ENCODE results near the gene FGD2. TPM values are rescaled to one million over a fixed set of nuclear protein-coding genes. Genes with fewer than 3 reads are reported as not detected.

FGD2 gene
- total RNA-seq, 2 donors from 2014 or later, result not detected

DNA sequence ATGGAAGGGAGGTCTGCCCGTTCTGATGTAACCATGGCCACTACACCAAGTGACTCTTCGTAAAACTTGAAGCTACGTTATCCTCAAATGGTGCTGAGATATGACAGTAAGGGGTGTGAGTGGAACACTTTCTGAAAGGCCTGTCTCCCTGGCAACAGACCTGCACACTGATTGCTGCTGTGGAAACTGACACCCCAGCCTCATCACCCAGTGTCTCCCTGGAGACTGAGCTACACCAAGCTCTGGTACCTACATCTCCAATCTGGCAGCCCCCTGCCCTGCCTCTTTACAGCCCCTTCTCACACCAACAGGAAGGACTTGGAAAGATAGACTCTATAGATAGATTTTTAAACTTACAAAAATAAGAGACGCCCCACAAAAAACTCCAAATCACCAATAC, 37.7 kb upstream of the FGD2 start:
- DNase-seq, result no peak
- H3K9me3 ChIP-seq (ENCODE audit: control insufficient read depth, low read length), result no peaks in the 10 kb centered on the region
- Mint-ChIP-seq H3K9me3 (no peaks in the 10 kb centered on the region), H3K4me3 (no peak overlapping the region), H3K27ac (no peak overlapping the region), H3K4me1 (no peaks in the 10 kb centered on the region), H3K36me3 (ENCODE audit: low read depth) (peaks cover 61% of the 10 kb centered on the region), H3K27me3 (ENCODE audit: insufficient read depth) (no peaks in the 10 kb centered on the region)
- H3K27ac ChIP-seq (ENCODE audit: low read depth, low read length), result no peak overlapping the region
- H3K4me3 ChIP-seq (ENCODE audit: low read length), result no peak overlapping the region
- no peak overlapping the region for H3K9ac ChIP-seq (ENCODE audit: extremely low read depth, low read length, poor library complexity, severe bottlenecking)
- H3K36me3 ChIP-seq (ENCODE audit: control insufficient read depth, insufficient read depth, low read length), result peaks cover 63% of the 10 kb centered on the region
- TF ChIP-seq, protein P1, sequence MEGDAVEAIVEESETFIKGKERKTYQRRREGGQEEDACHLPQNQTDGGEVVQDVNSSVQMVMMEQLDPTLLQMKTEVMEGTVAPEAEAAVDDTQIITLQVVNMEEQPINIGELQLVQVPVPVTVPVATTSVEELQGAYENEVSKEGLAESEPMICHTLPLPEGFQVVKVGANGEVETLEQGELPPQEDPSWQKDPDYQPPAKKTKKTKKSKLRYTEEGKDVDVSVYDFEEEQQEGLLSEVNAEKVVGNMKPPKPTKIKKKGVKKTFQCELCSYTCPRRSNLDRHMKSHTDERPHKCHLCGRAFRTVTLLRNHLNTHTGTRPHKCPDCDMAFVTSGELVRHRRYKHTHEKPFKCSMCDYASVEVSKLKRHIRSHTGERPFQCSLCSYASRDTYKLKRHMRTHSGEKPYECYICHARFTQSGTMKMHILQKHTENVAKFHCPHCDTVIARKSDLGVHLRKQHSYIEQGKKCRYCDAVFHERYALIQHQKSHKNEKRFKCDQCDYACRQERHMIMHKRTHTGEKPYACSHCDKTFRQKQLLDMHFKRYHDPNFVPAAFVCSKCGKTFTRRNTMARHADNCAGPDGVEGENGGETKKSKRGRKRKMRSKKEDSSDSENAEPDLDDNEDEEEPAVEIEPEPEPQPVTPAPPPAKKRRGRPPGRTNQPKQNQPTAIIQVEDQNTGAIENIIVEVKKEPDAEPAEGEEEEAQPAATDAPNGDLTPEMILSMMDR (conservative IDR thresholded peaks at IDR 0.05), result no peak
- no peaks in the 10 kb centered on the region for H3K27me3 ChIP-seq (ENCODE audit: control insufficient read depth, insufficient read depth, low read length, poor library complexity, severe bottlenecking)
- WGBS, 2 experiments (ENCODE audit: insufficient coverage in 1 of 2, insufficient read length in 1 of 2), result 95% methylated on average over 4 of the region's 4 CpGs
- H3K4me1 ChIP-seq (ENCODE audit: control insufficient read depth, insufficient read depth, low read length), result no peaks in the 10 kb centered on the region

DNA sequence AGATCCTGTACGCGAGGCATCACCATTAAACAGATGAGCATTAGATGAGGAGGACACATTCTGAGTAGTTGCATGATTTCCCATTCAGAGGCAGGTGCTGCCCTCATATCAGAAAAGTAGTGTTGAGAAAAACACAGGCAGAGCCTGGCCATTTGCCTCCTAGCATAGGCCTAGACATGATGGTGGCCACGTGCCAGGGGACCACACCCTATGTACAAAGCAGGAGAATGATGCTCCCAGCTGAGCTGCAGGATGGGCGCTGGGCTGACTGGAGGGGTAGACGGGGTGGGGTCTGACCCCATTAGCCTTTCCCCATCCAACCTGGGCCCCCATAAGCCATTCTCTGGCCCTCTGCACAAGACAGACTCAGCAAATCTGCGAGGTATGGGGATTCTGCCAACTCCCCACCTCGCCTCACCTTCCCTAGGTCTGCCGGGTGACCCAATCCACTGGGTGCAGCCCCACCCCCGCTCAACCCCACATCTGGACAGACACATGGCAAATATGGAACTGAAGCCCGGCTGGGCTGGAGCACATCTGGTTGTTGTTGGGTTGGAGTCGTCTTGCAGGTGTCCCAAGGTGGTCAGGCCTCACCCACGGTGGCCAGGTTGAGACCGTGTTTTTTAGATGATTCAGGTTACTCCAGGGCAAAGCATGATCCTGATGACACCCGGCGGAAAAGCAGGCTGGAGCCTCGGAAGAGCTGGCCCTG, 37.0 kb upstream of the FGD2 start:
- no peak overlapping the region for H3K27ac ChIP-seq (ENCODE audit: low read depth, low read length)
- peaks cover 69% of the 10 kb centered on the region for H3K36me3 ChIP-seq (ENCODE audit: control insufficient read depth, insufficient read depth, low read length)
- 92 to 96% methylated on average over 9 to 16 of the region's 16 CpGs for WGBS, 2 experiments (ENCODE audit: insufficient coverage in 1 of 2, insufficient read length in 1 of 2)
- DNase-seq, result no peak
- H3K9ac ChIP-seq (ENCODE audit: extremely low read depth, low read length, poor library complexity, severe bottlenecking), result no peak overlapping the region
- Mint-ChIP-seq H3K9me3 (no peaks in the 10 kb centered on the region), H3K4me3 (no peak overlapping the region), H3K27ac (no peak overlapping the region), H3K4me1 (no peaks in the 10 kb centered on the region), H3K36me3 (ENCODE audit: low read depth) (peaks cover 66% of the 10 kb centered on the region), H3K27me3 (ENCODE audit: insufficient read depth) (no peaks in the 10 kb centered on the region)
- no peaks in the 10 kb centered on the region for H3K4me1 ChIP-seq (ENCODE audit: control insufficient read depth, insufficient read depth, low read length)
- H3K4me3 ChIP-seq (ENCODE audit: low read length), result no peak overlapping the region
- H3K9me3 ChIP-seq (ENCODE audit: control insufficient read depth, low read length), result no peaks in the 10 kb centered on the region
- TF ChIP-seq, protein P1 (conservative IDR thresholded peaks at IDR 0.05), result no peak
- no peaks in the 10 kb centered on the region for H3K27me3 ChIP-seq (ENCODE audit: control insufficient read depth, insufficient read depth, low read length, poor library complexity, severe bottlenecking)

DNA sequence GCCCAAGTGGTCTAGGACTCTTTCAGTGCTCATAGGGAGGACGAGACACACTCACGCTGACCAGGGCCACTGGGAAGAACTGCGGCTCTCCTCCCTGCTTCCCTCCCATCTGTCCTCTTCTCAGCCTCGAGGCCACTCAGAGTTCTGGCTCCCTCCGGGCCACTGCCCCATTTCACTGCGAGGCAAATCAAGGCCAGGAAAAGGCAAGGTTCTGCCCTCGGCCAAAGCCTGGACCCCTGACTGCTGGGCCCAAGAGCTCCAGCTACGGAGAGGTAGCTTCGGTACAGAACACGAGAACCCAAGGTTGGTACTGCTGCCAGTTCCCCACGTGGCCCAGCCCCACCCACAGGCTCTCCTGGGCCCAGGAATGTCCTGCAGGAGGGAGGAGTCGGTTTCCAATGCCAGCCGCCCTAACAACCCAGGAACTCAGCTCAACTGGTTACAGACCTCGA, 36.2 kb upstream of the FGD2 start:
- H3K4me3 ChIP-seq (ENCODE audit: low read length), result no peak overlapping the region
- H3K4me1 ChIP-seq (ENCODE audit: control insufficient read depth, insufficient read depth, low read length), result no peaks in the 10 kb centered on the region
- 93 to 100% methylated on average over 5 to 14 of the region's 14 CpGs for WGBS, 2 experiments (ENCODE audit: insufficient coverage in 1 of 2, insufficient read length in 1 of 2)
- no peaks in the 10 kb centered on the region for H3K9me3 Mint-ChIP-seq
- peaks cover 78% of the 10 kb centered on the region for H3K36me3 ChIP-seq (ENCODE audit: control insufficient read depth, insufficient read depth, low read length)
- no peaks in the 10 kb centered on the region for H3K27me3 Mint-ChIP-seq (ENCODE audit: insufficient read depth)
- no peak overlapping the region for H3K4me3 Mint-ChIP-seq
- H3K27ac ChIP-seq (ENCODE audit: low read depth, low read length), result no peak overlapping the region
- peaks cover 74% of the 10 kb centered on the region for H3K36me3 Mint-ChIP-seq (ENCODE audit: low read depth)
- H3K4me1 Mint-ChIP-seq, result no peaks in the 10 kb centered on the region
- H3K9ac ChIP-seq (ENCODE audit: extremely low read depth, low read length, poor library complexity, severe bottlenecking), result no peak overlapping the region
- no peaks in the 10 kb centered on the region for H3K9me3 ChIP-seq (ENCODE audit: control insufficient read depth, low read length)
- TF ChIP-seq, protein P1 (conservative IDR thresholded peaks at IDR 0.05), result no peak
- no peak overlapping the region for H3K27ac Mint-ChIP-seq
- no peaks in the 10 kb centered on the region for H3K27me3 ChIP-seq (ENCODE audit: control insufficient read depth, insufficient read depth, low read length, poor library complexity, severe bottlenecking)
- DNase-seq, result no peak

Measured in endodermal cell (in vitro differentiated cells).